ENCODE data around the gene SERINC2. TPM values are rescaled to one million over a fixed set of nuclear protein-coding genes. Genes with fewer than 3 reads are reported as not detected.

Gene SERINC2
- total and polyA plus RNA-seq, 4 donors: 6.1 to 59.1 (median 38.8) TPM

DNA sequence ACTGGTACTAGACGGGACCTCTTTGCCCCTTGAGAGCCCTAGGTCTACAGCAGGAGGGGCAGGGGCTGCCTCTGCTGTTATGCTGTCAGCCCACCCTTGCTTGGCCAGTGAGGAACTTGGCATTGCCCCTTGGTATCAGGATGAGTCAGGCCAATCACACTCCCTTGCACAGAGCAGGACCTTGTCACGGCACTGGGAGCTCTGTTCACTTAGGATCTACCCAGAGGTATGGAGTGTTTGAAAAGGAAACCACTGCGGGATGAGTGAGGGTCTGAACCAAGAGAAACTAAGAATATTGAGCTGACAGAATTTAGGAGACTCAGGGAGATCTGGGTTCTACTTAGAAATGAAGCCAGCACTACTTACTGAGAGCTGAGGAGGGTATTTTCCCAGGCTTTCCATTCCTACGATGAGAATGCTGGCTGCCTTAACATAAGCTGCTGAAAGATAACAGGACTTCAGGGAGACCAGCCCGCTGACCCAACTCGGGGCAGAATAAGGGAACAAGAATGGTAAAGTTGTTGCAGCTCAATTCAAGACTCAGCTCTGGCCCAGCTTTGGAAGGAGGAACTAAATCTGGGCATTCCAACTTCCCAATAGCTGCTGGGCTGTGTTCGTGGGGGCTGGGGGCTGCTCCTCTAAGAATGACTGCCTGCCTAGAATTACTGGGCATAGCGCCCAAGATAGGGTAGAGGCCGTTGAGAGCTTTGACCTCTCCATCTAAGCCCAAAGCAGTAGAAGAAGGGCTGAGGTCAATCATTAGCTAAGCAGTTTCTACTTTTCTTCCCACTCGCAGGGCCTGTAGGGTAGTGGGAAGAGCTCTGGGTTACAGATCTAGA, 41.7 kb upstream of the SERINC2 start:
- H3K9ac ChIP-seq (ENCODE audit: insufficient read depth in 1 of 2, low read length in 2 of 2): no peak overlapping the region

DNA sequence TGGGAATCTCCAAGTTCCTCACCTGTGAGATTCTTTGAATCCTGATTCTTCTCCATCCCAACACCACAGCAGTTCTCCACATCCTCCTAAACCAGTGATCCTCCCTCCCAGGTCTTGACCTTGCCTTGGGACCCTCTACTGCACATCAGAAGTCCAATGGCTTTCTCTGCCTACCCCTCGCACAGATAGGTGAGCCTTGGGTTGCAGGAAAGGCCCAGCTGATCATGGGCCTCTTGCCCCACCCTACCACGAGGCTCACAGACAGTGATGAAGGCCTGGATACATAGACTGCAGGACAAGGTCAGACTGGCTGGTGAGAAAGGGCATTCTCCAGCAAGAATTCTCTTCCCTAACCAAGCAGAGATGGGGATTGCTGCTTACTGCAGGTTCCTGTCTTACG, 41.0 kb upstream of the SERINC2 start:
- Histone ChIP-seq H3K4me1 (ENCODE audit: control insufficient read depth in 5 of 5, insufficient read depth in 5 of 5, low read length in 5 of 5) (peaks cover 0 to 28% (median 6%) of the 10 kb centered on the region in 5 donors), H3K27ac (ENCODE audit: low read depth in 1 of 2, low read length in 1 of 2) (peak overlapping the region in 1 of 2 donors; percentile 95), H3K4me3 (no peak overlapping the region), H3K27me3 (ENCODE audit: control insufficient read depth in 3 of 3, insufficient read depth in 3 of 3, low read length in 2 of 3) (no peaks in the 10 kb centered on the region), H3K9ac (ENCODE audit: insufficient read depth in 1 of 2, low read length in 2 of 2) (no peak overlapping the region), H3K36me3 (ENCODE audit: control insufficient read depth in 4 of 4, insufficient read depth in 4 of 4, low read length in 4 of 4) (no peaks in the 10 kb centered on the region), H3K9me3 (ENCODE audit: control insufficient read depth in 4 of 4, insufficient read depth in 3 of 4, low read length in 3 of 4) (no peaks in the 10 kb centered on the region)
- TF ChIP-seq, protein P1, sequence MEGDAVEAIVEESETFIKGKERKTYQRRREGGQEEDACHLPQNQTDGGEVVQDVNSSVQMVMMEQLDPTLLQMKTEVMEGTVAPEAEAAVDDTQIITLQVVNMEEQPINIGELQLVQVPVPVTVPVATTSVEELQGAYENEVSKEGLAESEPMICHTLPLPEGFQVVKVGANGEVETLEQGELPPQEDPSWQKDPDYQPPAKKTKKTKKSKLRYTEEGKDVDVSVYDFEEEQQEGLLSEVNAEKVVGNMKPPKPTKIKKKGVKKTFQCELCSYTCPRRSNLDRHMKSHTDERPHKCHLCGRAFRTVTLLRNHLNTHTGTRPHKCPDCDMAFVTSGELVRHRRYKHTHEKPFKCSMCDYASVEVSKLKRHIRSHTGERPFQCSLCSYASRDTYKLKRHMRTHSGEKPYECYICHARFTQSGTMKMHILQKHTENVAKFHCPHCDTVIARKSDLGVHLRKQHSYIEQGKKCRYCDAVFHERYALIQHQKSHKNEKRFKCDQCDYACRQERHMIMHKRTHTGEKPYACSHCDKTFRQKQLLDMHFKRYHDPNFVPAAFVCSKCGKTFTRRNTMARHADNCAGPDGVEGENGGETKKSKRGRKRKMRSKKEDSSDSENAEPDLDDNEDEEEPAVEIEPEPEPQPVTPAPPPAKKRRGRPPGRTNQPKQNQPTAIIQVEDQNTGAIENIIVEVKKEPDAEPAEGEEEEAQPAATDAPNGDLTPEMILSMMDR (IDR thresholded peaks at IDR 0.05; ENCODE audit: control extremely low read depth, extremely low read depth): no peak
- WGBS, 2 donors: 82 to 94% methylated on average over 3 of the region's 3 CpGs
- ATAC-seq (ENCODE audit: insufficient read depth, low FRiP score) (no peak), DNase-seq (no peak)

More for the DNA sequence above, 41.7 kb upstream of the SERINC2 start:
- Histone ChIP-seq H3K36me3 (ENCODE audit: control insufficient read depth in 4 of 4, insufficient read depth in 4 of 4, low read length in 4 of 4) (peaks cover 0 to 6% (median 0%) of the 10 kb centered on the region in 4 donors), H3K9me3 (ENCODE audit: control insufficient read depth in 4 of 4, insufficient read depth in 3 of 4, low read length in 3 of 4) (no peaks in the 10 kb centered on the region), H3K27me3 (ENCODE audit: control insufficient read depth in 3 of 3, insufficient read depth in 3 of 3, low read length in 2 of 3) (no peaks in the 10 kb centered on the region), H3K4me1 (ENCODE audit: control insufficient read depth in 5 of 5, insufficient read depth in 5 of 5, low read length in 5 of 5) (peaks cover 0 to 28% (median 6%) of the 10 kb centered on the region in 5 donors), H3K4me3 (no peak overlapping the region), H3K27ac (ENCODE audit: low read depth in 1 of 2, low read length in 1 of 2) (peak overlapping the region in 1 of 2 donors; percentile 95)
- TF ChIP-seq, protein P1 (IDR thresholded peaks at IDR 0.05; ENCODE audit: control extremely low read depth, extremely low read depth): no peak
- ATAC-seq (ENCODE audit: insufficient read depth, low FRiP score) (no peak), DNase-seq (peak in 2 of 3 donors; percentile 34 to 64)
- WGBS, 2 donors: 62 to 69% methylated on average over 10 of the region's 10 CpGs

DNA sequence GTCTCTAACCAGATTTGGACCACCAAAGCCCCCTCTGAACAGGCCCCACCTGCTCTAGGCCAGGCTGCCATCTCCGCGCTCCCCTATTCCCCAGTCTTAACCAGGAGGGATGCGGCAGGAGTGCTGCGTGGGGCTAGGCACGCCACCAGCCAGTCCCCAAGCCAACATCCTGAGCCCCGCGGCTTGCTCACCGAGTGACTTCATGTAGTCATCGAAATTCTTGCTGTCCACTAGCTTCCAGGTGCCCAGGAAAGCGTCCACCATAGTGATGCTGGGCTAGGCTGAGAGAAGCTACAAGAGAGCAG, 40.3 kb upstream of the SERINC2 start:
- no peak for ATAC-seq (ENCODE audit: insufficient read depth, low FRiP score)
- 43 to 46% methylated on average over 10 of the region's 10 CpGs for WGBS, 2 donors

More for the DNA sequence above, 40.3 kb upstream of the SERINC2 start:
- H3K9me3 ChIP-seq (ENCODE audit: control insufficient read depth in 4 of 4, insufficient read depth in 3 of 4, low read length in 3 of 4): no peaks in the 10 kb centered on the region
- no peak overlapping the region for H3K9ac ChIP-seq (ENCODE audit: insufficient read depth in 1 of 2, low read length in 2 of 2)
- H3K4me1 ChIP-seq (ENCODE audit: control insufficient read depth in 5 of 5, insufficient read depth in 5 of 5, low read length in 5 of 5): peaks cover 0 to 28% (median 6%) of the 10 kb centered on the region in 5 donors
- no peaks in the 10 kb centered on the region for H3K36me3 ChIP-seq (ENCODE audit: control insufficient read depth in 4 of 4, insufficient read depth in 4 of 4, low read length in 4 of 4)
- peak overlapping the region in 1 of 2 donors; percentile 95 for H3K27ac ChIP-seq (ENCODE audit: low read depth in 1 of 2, low read length in 1 of 2)
- TF ChIP-seq, protein P1 (IDR thresholded peaks at IDR 0.05; ENCODE audit: control extremely low read depth, extremely low read depth): no peak
- no peak for DNase-seq
- no peaks in the 10 kb centered on the region for H3K27me3 ChIP-seq (ENCODE audit: control insufficient read depth in 3 of 3, insufficient read depth in 3 of 3, low read length in 2 of 3)
- H3K4me3 ChIP-seq: no peak overlapping the region

All from lung (tissue), 12 donors.